ENCODE measurements around the gene FAM120AOS. TPM values are rescaled to one million over a fixed set of nuclear protein-coding genes. Genes with fewer than 3 reads are reported as not detected.

FAM120AOS gene
- total RNA-seq, 1 donor from 2014 or later: 47.5 TPM

DNA sequence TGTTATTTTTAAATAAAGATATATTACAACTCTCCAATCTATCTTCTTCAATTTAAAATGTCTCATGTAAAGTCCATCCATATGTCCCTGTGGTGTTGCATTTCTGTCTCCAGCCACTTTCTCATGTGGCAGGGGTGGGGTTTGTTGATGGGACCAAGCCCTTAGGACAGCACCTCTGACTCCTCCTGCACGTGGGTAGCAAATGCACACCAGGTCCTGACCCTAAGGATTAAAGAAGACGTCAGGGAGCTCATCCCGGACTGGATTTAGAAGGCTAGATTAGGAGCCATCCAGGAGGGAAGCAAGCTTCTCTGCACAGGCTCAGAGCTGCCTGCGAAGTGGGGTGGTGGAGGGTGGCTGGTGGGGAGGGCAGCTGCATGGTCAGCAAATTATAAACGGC, 38.9 kb upstream of the FAM120AOS start:
- no peak for DNase-seq (ENCODE audit: low spot score, unreplicated experiment)
- H3K9me3 Mint-ChIP-seq (ENCODE audit: low read depth): no peaks in the 10 kb centered on the region
- no peaks in the 10 kb centered on the region for H3K27me3 Mint-ChIP-seq
- peaks cover 6% of the 10 kb centered on the region for H3K36me3 Mint-ChIP-seq (ENCODE audit: insufficient read depth)
- TF ChIP-seq, protein P1, sequence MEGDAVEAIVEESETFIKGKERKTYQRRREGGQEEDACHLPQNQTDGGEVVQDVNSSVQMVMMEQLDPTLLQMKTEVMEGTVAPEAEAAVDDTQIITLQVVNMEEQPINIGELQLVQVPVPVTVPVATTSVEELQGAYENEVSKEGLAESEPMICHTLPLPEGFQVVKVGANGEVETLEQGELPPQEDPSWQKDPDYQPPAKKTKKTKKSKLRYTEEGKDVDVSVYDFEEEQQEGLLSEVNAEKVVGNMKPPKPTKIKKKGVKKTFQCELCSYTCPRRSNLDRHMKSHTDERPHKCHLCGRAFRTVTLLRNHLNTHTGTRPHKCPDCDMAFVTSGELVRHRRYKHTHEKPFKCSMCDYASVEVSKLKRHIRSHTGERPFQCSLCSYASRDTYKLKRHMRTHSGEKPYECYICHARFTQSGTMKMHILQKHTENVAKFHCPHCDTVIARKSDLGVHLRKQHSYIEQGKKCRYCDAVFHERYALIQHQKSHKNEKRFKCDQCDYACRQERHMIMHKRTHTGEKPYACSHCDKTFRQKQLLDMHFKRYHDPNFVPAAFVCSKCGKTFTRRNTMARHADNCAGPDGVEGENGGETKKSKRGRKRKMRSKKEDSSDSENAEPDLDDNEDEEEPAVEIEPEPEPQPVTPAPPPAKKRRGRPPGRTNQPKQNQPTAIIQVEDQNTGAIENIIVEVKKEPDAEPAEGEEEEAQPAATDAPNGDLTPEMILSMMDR (IDR thresholded peaks at IDR 0.05; ENCODE audit: unreplicated experiment): no peak
- H3K27ac Mint-ChIP-seq: no peak overlapping the region
- no peak overlapping the region for H3K4me3 Mint-ChIP-seq (ENCODE audit: low read depth)
- no peaks in the 10 kb centered on the region for H3K4me1 Mint-ChIP-seq (ENCODE audit: low read depth)

DNA sequence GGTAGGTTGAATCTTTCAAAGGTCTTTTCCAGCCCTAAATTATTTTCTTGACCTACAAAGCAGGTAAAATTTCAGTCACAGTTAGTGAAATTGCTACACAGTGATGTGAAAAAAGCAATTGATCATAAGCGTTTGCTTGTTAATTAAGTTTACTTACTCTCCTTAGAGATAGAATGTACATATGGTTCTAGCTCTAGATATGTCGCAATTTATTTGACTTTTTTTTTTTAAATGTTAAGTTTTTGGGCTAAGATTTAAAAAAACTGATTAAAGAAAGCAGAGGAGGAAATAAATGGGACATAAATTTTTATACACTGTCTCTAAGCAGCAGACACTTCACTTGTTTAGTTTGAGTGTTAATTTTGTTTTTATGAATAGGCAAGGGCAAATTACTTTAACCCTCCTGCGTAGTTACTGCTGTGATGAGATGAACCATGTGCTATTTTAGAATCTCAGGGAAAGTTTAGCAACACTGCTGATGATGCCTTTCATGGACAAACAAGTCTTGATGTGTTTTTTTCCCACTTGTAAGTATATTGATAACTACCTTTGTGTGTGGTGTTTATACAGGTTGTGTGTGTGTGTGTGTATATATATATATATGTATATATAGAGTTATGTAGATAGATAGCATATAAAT, 38.3 kb upstream of the FAM120AOS start:
- no peaks in the 10 kb centered on the region for H3K4me1 Mint-ChIP-seq (ENCODE audit: low read depth)
- no peaks in the 10 kb centered on the region for H3K9me3 Mint-ChIP-seq (ENCODE audit: low read depth)
- peaks cover 9% of the 10 kb centered on the region for H3K36me3 Mint-ChIP-seq (ENCODE audit: insufficient read depth)
- H3K4me3 Mint-ChIP-seq (ENCODE audit: low read depth): no peak overlapping the region
- DNase-seq (ENCODE audit: low spot score, unreplicated experiment): no peak
- TF ChIP-seq, protein P1 (IDR thresholded peaks at IDR 0.05; ENCODE audit: unreplicated experiment): no peak
- H3K27me3 Mint-ChIP-seq: no peaks in the 10 kb centered on the region
- H3K27ac Mint-ChIP-seq: no peak overlapping the region

DNA sequence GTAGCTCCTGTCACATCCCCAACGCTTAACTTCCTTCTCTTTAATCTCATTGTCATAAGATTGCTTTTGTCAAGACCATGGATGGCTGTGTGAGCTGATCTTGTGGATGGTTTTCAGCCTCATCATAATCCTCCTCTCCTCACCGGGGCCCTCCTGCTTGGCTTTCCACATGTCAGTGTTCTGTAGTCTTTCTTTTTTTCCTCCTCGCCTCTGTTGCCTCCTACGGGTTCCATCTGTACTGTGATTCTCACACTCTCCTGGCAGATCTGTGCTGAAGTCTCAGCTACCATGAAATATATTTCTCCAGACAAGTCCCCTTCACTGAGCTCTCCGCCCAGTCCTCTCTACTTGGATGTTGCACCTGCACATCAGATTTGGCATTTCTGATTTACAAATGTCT, 34.9 kb upstream of the FAM120AOS start:
- no peaks in the 10 kb centered on the region for H3K4me1 Mint-ChIP-seq (ENCODE audit: low read depth)
- H3K4me3 Mint-ChIP-seq (ENCODE audit: low read depth): no peak overlapping the region
- no peaks in the 10 kb centered on the region for H3K27me3 Mint-ChIP-seq
- H3K9me3 Mint-ChIP-seq (ENCODE audit: low read depth): no peaks in the 10 kb centered on the region
- DNase-seq (ENCODE audit: low spot score, unreplicated experiment): no peak
- TF ChIP-seq, protein P1 (IDR thresholded peaks at IDR 0.05; ENCODE audit: unreplicated experiment): no peak
- no peak overlapping the region for H3K27ac Mint-ChIP-seq
- peaks cover 14% of the 10 kb centered on the region for H3K36me3 Mint-ChIP-seq (ENCODE audit: insufficient read depth)

DNA sequence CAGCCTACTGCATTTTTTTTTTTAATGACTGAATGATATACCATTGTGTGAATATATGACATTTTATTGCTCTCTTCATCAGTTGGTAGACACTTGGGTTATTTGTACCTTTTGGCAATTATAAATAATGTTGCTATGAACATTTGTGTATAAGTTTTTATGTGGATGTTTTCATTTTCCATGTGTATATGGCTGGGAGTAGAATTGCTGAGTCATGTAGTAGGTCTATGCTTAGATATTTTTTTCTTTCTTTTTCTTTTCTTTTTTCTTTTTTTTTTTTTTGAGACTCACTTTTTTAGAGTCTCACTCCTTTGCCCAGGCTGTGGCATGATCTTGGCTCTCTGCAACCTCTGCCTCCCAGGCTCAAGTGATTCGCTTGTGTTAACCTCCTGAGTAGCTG, 32.9 kb upstream of the FAM120AOS start:
- H3K27ac Mint-ChIP-seq: no peak overlapping the region
- no peaks in the 10 kb centered on the region for H3K27me3 Mint-ChIP-seq
- no peak for DNase-seq (ENCODE audit: low spot score, unreplicated experiment)
- TF ChIP-seq, protein P1 (IDR thresholded peaks at IDR 0.05; ENCODE audit: unreplicated experiment): no peak
- H3K4me3 Mint-ChIP-seq (ENCODE audit: low read depth): no peak overlapping the region
- no peaks in the 10 kb centered on the region for H3K9me3 Mint-ChIP-seq (ENCODE audit: low read depth)
- no peaks in the 10 kb centered on the region for H3K4me1 Mint-ChIP-seq (ENCODE audit: low read depth)
- H3K36me3 Mint-ChIP-seq (ENCODE audit: insufficient read depth): peaks cover 14% of the 10 kb centered on the region

DNA sequence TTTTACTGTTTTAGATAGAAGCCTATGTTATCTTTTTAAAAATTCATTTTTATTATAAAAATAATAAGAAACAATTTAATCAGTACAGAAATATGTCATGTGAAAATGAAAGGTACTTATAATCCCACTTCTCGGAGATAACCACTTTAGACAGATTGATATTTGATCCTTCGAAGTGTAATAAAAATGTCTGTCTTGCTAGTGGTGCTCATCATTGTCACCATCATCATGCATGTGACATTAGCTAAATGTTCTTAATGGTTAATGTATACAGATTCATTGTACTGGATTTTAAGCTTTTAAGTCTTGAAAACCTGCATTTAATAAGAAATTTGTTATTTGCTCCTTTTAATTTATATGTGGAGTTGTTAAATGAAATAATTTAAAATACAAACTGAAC, 30.1 kb upstream of the FAM120AOS start:
- H3K27me3 Mint-ChIP-seq: no peaks in the 10 kb centered on the region
- H3K4me1 Mint-ChIP-seq (ENCODE audit: low read depth): no peaks in the 10 kb centered on the region
- no peak for DNase-seq (ENCODE audit: low spot score, unreplicated experiment)
- peaks cover 14% of the 10 kb centered on the region for H3K36me3 Mint-ChIP-seq (ENCODE audit: insufficient read depth)
- no peak overlapping the region for H3K4me3 Mint-ChIP-seq (ENCODE audit: low read depth)
- TF ChIP-seq, protein P1 (IDR thresholded peaks at IDR 0.05; ENCODE audit: unreplicated experiment): no peak
- H3K9me3 Mint-ChIP-seq (ENCODE audit: low read depth): no peaks in the 10 kb centered on the region
- H3K27ac Mint-ChIP-seq: no peak overlapping the region
